ENCODE data around the gene LZTR1. TPM values are rescaled to one million over a fixed set of nuclear protein-coding genes. Genes with fewer than 3 reads are reported as not detected.

The LZTR1 gene
- total and polyA plus RNA-seq, 4 donors: 7.9 to 32.5 (median 13.2) TPM

GRCh38 chr22:20960609-20961008 lies 21.5 kb upstream of the LZTR1 start (continued):
- no peak for TF ChIP-seq HNF4G (IDR thresholded peaks at IDR 0.05)
- no peak for TF ChIP-seq JUND (IDR thresholded peaks at IDR 0.05)
- TF ChIP-seq FOXA2 (IDR thresholded peaks at IDR 0.05): no peak
- TF ChIP-seq EGR1 (IDR thresholded peaks at IDR 0.05; ENCODE audit: low read depth in 2 of 2): no peak

- Histone ChIP-seq H3K27me3 (ENCODE audit: control insufficient read depth in 4 of 4, insufficient read depth in 4 of 4, low read length in 3 of 4) (no peaks in the 10 kb centered on the region), H3K4me1 (ENCODE audit: control insufficient read depth in 4 of 4, insufficient read depth in 4 of 4, low read length in 3 of 4) (peaks cover 3 to 14% (median 6%) of the 10 kb centered on the region in 4 donors)
Measured at GRCh38 chr22:20962491-20962945, 19.6 kb upstream of the LZTR1 start.

More at GRCh38 chr22:20962491-20962945, 19.6 kb upstream of the LZTR1 start:
- no peaks in the 10 kb centered on the region for H3K36me3 ChIP-seq (ENCODE audit: control insufficient read depth in 4 of 4, insufficient read depth in 3 of 4, low read depth in 1 of 4, low read length in 3 of 4)
- H3K27ac ChIP-seq (ENCODE audit: low read depth in 1 of 2, low read length in 2 of 2): no peak overlapping the region
- WGBS: 97% methylated on average over 6 of the region's 6 CpGs
- no peak for DNase-seq (ENCODE audit: low spot score)
- no peak overlapping the region for H3K9ac ChIP-seq (ENCODE audit: low read depth in 1 of 2, low read length in 2 of 2)
- H3K4me3 ChIP-seq (ENCODE audit: low read depth in 1 of 3, low read length in 3 of 3): no peak overlapping the region
- TF ChIP-seq ZBTB33 (IDR thresholded peaks at IDR 0.05) (no peak), FOXA2 (IDR thresholded peaks at IDR 0.05) (no peak), REST (IDR thresholded peaks at IDR 0.05) (no peak), SP1 (IDR thresholded peaks at IDR 0.05) (no peak), FOXA1 (IDR thresholded peaks at IDR 0.05) (no peak), RXRA (IDR thresholded peaks at IDR 0.05) (no peak), EGR1 (IDR thresholded peaks at IDR 0.05; ENCODE audit: low read depth in 2 of 2) (no peak), YY1 (IDR thresholded peaks at IDR 0.05) (no peak), CTCF (IDR thresholded peaks at IDR 0.05; ENCODE audit: low read depth, low read length, missing input control) (no peak)
- H3K9me3 ChIP-seq (ENCODE audit: control insufficient read depth in 4 of 4, low read length in 3 of 4): no peaks in the 10 kb centered on the region

Measured in liver (tissue), 9 donors.